Mesothelial cell of epicardium (in vitro differentiated cells): ENCODE results near the gene GYG1. TPM values are rescaled to one million over a fixed set of nuclear protein-coding genes. Genes with fewer than 3 reads are reported as not detected.

Source experiments
- DNase-seq, 2 experiments: peaks; one replicate each; pipeline ENCODE4 v3.0.0; 2021; ENCODE audit warnings: low spot score in 2 of 2; ENCODE audit not compliant: unreplicated experiment in 2 of 2
- H3K27ac Mint-ChIP-seq: 2 replicates; pipeline ENCODE4 v1.8.0; 2021; ENCODE audit warnings: mixed read lengths
- H3K27me3 Mint-ChIP-seq: 2 replicates; pipeline ENCODE4 v1.8.0; 2021; ENCODE audit warnings: low read depth, mixed read lengths
- H3K36me3 Mint-ChIP-seq: 2 replicates; pipeline ENCODE4 v1.8.0; 2021; ENCODE audit warnings: mixed read lengths
- H3K4me1 Mint-ChIP-seq: 2 replicates; pipeline ENCODE4 v1.8.0; 2021; ENCODE audit warnings: mixed read lengths
- H3K4me3 Mint-ChIP-seq: 2 replicates; pipeline ENCODE4 v1.8.0; 2021; ENCODE audit warnings: mild to moderate bottlenecking, moderate library complexity, mixed read lengths
- H3K9me3 Mint-ChIP-seq: 2 replicates; pipeline ENCODE4 v1.8.0; 2021; ENCODE audit warnings: mixed read lengths
- CTCF ChIP-seq: fragments of 200-600 bp; sonication (generic); IDR thresholded peaks from one replicate; pipeline ENCODE4 v1.5.0; 2021; ENCODE audit warnings: antibody characterized with exemption; ENCODE audit not compliant: unreplicated experiment
- total RNA-seq: library from RNA; stranded (reverse); gene quantifications from 3 replicates; pipeline ENCODE4 v1.2.1, GENCODE V29; 2021

GYG1 gene
- total RNA-seq, 1 donor from 2014 or later: 20.9 TPM

GRCh38 chr3:149004622-149005021, 13.3 kb downstream of the GYG1 start:
- no peak for TF ChIP-seq CTCF
- Mint-ChIP-seq H3K9me3 (no peaks in the 10 kb centered on the region), H3K4me3 (no peak overlapping the region), H3K36me3 (peaks cover 12% of the 10 kb centered on the region), H3K27me3 (no peaks in the 10 kb centered on the region), H3K4me1 (peaks cover 2% of the 10 kb centered on the region), H3K27ac (no peak overlapping the region)
- no peak for DNase-seq

- Mint-ChIP-seq H3K27me3 (no peaks in the 10 kb centered on the region), H3K4me1 (no peaks in the 10 kb centered on the region), H3K36me3 (peaks cover 16% of the 10 kb centered on the region), H3K4me3 (no peak overlapping the region), H3K27ac (no peak overlapping the region), H3K9me3 (no peaks in the 10 kb centered on the region)
- DNase-seq: no peak
- no peak for TF ChIP-seq CTCF
These were observed 14.1 kb downstream of the GYG1 start for GRCh38 chr3:149005416-149005815.

- H3K27ac Mint-ChIP-seq: no peak overlapping the region
- DNase-seq: no peak
- H3K36me3 Mint-ChIP-seq: peaks cover 19% of the 10 kb centered on the region
- no peak for TF ChIP-seq CTCF
- no peaks in the 10 kb centered on the region for H3K27me3 Mint-ChIP-seq
- H3K4me1 Mint-ChIP-seq: peaks cover 5% of the 10 kb centered on the region
- no peak overlapping the region for H3K4me3 Mint-ChIP-seq
- H3K9me3 Mint-ChIP-seq: no peaks in the 10 kb centered on the region
These were observed 16.4 kb downstream of the GYG1 start for GRCh38 chr3:149007567-149008257.

- no peaks in the 10 kb centered on the region for H3K9me3 Mint-ChIP-seq
- TF ChIP-seq CTCF: no peak
- no peak overlapping the region for H3K27ac Mint-ChIP-seq
- H3K27me3 Mint-ChIP-seq: no peaks in the 10 kb centered on the region
- no peak for DNase-seq
- H3K4me1 Mint-ChIP-seq: peaks cover 5% of the 10 kb centered on the region
- peaks cover 21% of the 10 kb centered on the region for H3K36me3 Mint-ChIP-seq
- no peak overlapping the region for H3K4me3 Mint-ChIP-seq
These were observed 18.4 kb downstream of the GYG1 start for GRCh38 chr3:149009732-149010131.

- no peak for DNase-seq
- H3K36me3 Mint-ChIP-seq: peaks cover 25% of the 10 kb centered on the region
- no peak overlapping the region for H3K27ac Mint-ChIP-seq
- H3K4me1 Mint-ChIP-seq: peaks cover 5% of the 10 kb centered on the region
- no peaks in the 10 kb centered on the region for H3K9me3 Mint-ChIP-seq
- no peak for TF ChIP-seq CTCF
- H3K4me3 Mint-ChIP-seq: no peak overlapping the region
- no peaks in the 10 kb centered on the region for H3K27me3 Mint-ChIP-seq
These were observed 19.2 kb downstream of the GYG1 start for GRCh38 chr3:149010504-149010951.
